IPS DF 4.7 (cell line): ENCODE data around the gene CELF2.
"Not testable (repeated sequence)": the region's sequence is repeated elsewhere in the genome, so short reads cannot be mapped to it uniquely, and the experiment has no call there.

ENCODE experiments used
- DNase-seq: peaks from one replicate; pipeline ENCODE4 v3.0.0-alpha.2; 2013; ENCODE audit warnings: low spot score; ENCODE audit errors: extremely low read depth

CELF2 gene

GRCh38 chr10:11017570-11018431 lies at the start of gene CELF2:
Gene CELF2 (plus strand): TSS chr10:11017872. CDS start chr10:11018090, 218 bp downstream.
- DNase-seq: no peak

- DNase-seq: no peak
Observed at GRCh38 chr10:10968257-10968588, 49.4 kb upstream of the CELF2 start.

- DNase-seq: no peak
Observed at GRCh38 chr10:10973310-10973709, 44.4 kb upstream of the CELF2 start.

- DNase-seq: no peak
Observed at GRCh38 chr10:10975647-10976046, 42.0 kb upstream of the CELF2 start.

GRCh38 chr10:10976652-10977051 lies 41.0 kb upstream of the CELF2 start:
- DNase-seq: no peak

- DNase-seq: no peak
Observed at GRCh38 chr10:10977226-10977956, 40.3 kb upstream of the CELF2 start.

GRCh38 chr10:10977978-10978377 lies 39.7 kb upstream of the CELF2 start:
- no peak for DNase-seq

GRCh38 chr10:10985361-10985760 lies 32.3 kb upstream of the CELF2 start:
- DNase-seq: no peak

GRCh38 chr10:10986606-10987005 lies 31.1 kb upstream of the CELF2 start:
- no peak for DNase-seq

- DNase-seq: no peak
Observed at GRCh38 chr10:10987111-10987510, 30.6 kb upstream of the CELF2 start.

- DNase-seq: no peak
Observed at GRCh38 chr10:10989669-10990068, 28.0 kb upstream of the CELF2 start.

- no peak for DNase-seq
Observed at GRCh38 chr10:10991144-10991543, 26.5 kb upstream of the CELF2 start.

- no peak for DNase-seq
Observed at GRCh38 chr10:10992072-10992471, 25.6 kb upstream of the CELF2 start.

GRCh38 chr10:10992961-10993714 lies 24.5 kb upstream of the CELF2 start:
- DNase-seq: no peak

GRCh38 chr10:10993785-10994184 lies 23.9 kb upstream of the CELF2 start:
- no peak for DNase-seq

GRCh38 chr10:10994360-10994759 lies 23.3 kb upstream of the CELF2 start:
- DNase-seq: no peak

GRCh38 chr10:10995120-10995519 lies 22.6 kb upstream of the CELF2 start:
- no peak for DNase-seq

- DNase-seq: no peak
Observed at GRCh38 chr10:10996966-10997620, 20.6 kb upstream of the CELF2 start.

GRCh38 chr10:10999501-10999900 lies 18.2 kb upstream of the CELF2 start:
- DNase-seq: not testable (repeated sequence)

GRCh38 chr10:11002485-11002884 lies 15.2 kb upstream of the CELF2 start:
- no peak for DNase-seq

- DNase-seq: no peak
Observed at GRCh38 chr10:11002916-11003315, 14.8 kb upstream of the CELF2 start.
